Esophagus (tissue), 2 donors: ENCODE results near the gene UGCG. TPM values are rescaled to one million over a fixed set of nuclear protein-coding genes. Genes with fewer than 3 reads are reported as not detected.
"Not testable (repeated sequence)": the region's sequence is repeated elsewhere in the genome, so short reads cannot be mapped to it uniquely, and the experiment has no call there.

Experiments used
- H3K27ac ChIP-seq, 2 donors: one replicate each; pipeline ENCODE4 v1.5.1; 2013; ENCODE audit warnings: low read depth in 2 of 2, mild to moderate bottlenecking in 2 of 2, inconsistent platforms in 1 of 2, low read length in 1 of 2, moderate library complexity in 1 of 2
- H3K27me3 ChIP-seq, 2 donors: one replicate each; pipeline ENCODE4 v1.6.1; 2013; ENCODE audit warnings: low read length in 2 of 2, control low read depth in 1 of 2, mild to moderate bottlenecking in 1 of 2; ENCODE audit not compliant: insufficient read depth in 2 of 2, control insufficient read depth in 1 of 2
- H3K36me3 ChIP-seq, 2 donors: one replicate each; pipeline ENCODE4 v1.6.1; 2013; ENCODE audit warnings: low read length in 1 of 2; ENCODE audit not compliant: control insufficient read depth in 2 of 2, insufficient read depth in 2 of 2
- H3K4me1 ChIP-seq, 2 donors: one replicate each; pipeline ENCODE4 v1.6.1; 2013; ENCODE audit warnings: low read length in 1 of 2; ENCODE audit not compliant: control insufficient read depth in 2 of 2, insufficient read depth in 2 of 2
- H3K4me3 ChIP-seq, 2 donors: one replicate each; pipeline ENCODE4 v1.5.1; 2013; ENCODE audit warnings: low read length in 2 of 2, mild to moderate bottlenecking in 2 of 2, low read depth in 1 of 2, moderate library complexity in 1 of 2
- H3K9me3 ChIP-seq, 2 donors: one replicate each; pipeline ENCODE4 v1.6.1; 2013; ENCODE audit warnings: mild to moderate bottlenecking in 2 of 2, low read depth in 1 of 2, low read length in 1 of 2, moderate library complexity in 1 of 2; ENCODE audit not compliant: control insufficient read depth in 2 of 2, insufficient read depth in 1 of 2
- WGBS, 2 donors: extraction: QIAGEN DNeasy Blood & Tissue Kit; methylation state at CpG; one replicate each; pipeline ENCODE4 v1.1.7; 2013; 5-methylcytosine and 5-hydroxymethylcytosine counted together
- polyA plus RNA-seq, 2 donors: library from polyadenylated mRNA; stranded (reverse); fragments of 200-250 nt; gene quantifications; one replicate each; pipeline ENCODE4 v1.2.3, GENCODE V29; 2013
- donor health status: healthy with polysubstance abuse.
- donor health status: Bipolar disorder and iron deficiency.

The UGCG gene
- polyA plus RNA-seq, 2 donors: 26.7 to 37.7 TPM

DNA sequence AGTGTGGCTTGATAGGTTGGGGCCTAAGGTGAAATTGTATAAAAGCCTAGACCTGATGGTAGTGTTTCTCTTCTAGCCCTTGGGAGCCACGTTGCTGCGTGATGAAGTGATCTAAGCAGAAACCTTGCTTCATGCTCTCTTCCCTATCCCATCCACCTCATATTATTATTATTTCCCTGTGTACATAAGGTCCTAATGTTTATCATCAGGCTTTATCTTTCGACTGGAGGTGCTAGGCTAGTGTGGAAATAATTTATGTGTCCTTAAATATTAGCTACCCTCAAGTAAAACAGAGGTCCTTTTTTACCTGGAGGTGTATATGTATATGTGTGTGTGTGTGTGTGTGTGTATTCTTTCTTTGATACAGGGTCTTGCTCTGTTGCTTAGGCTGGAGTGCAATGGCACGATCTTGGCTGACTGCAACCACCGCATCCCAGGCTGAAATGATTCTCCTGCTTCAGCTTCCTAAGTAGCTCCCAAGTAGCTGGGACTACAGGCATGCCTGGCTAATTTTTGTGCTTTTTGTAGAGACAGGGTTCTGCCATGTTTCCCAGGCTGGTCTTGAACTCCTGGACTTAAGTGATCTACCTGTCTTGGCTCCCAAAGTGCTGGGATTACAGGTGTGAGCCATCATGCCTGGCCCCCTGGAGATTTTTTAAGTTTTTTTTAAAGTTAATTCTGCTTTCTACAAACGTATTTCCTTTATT lies 3.7 kb downstream of the UGCG start:
- 62 to 65% methylated on average over 6 of the region's 6 CpGs for WGBS, 2 donors
- Histone ChIP-seq H3K27ac (peak overlapping the region in 1 of 2 donors; percentile 34), H3K9me3 (no peaks in the 10 kb centered on the region), H3K4me3 (peak overlapping the region in 1 of 2 donors; percentile 25), H3K36me3 (no peaks in the 10 kb centered on the region), H3K27me3 (no peaks in the 10 kb centered on the region), H3K4me1 (peaks cover 4% of the 10 kb centered on the region in 2 donors)

DNA sequence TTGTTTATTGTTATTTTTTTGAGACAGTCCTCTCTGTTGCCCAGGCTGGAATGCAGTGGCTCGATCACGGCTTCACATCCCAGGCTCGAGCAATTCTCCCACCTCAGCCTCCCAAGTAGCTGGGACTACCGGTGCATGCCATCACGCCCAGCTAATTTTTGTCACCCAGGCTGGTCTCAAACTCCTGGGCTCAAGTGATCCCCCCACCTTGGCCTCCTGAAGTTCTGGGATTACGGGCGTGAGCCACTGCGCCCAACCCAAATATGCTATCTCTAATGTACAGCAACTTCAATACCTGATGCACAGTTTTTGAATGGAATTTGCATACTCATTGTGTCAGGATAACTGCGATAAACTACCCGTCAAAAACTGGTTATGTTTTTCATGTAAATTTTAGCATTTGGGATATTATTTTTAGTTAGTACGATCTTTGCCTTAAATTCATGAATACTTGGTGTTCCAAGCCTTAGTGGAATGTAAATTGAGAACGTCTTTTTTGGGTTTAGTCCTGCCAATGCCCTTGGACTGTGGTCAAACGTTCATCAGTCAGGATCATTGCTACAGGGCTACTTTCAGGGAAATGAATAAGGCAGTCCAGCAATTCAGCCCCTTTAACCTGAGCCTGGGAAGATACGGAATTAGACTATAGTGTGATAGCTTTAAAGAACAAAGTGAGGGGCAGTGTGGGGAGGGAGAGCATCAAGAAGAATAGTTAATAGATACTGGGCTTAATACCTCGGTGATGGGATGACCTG lies 4.4 kb downstream of the UGCG start:
- peak overlapping the region in 1 of 2 donors; percentile 25 for H3K4me3 ChIP-seq
- H3K9me3 ChIP-seq: no peaks in the 10 kb centered on the region
- peaks cover 4% of the 10 kb centered on the region in 2 donors for H3K4me1 ChIP-seq
- H3K36me3 ChIP-seq: no peaks in the 10 kb centered on the region
- WGBS, 2 donors: 71 to 74% methylated on average over 15 of the region's 15 CpGs
- no peak overlapping the region for H3K27ac ChIP-seq
- no peaks in the 10 kb centered on the region for H3K27me3 ChIP-seq

DNA sequence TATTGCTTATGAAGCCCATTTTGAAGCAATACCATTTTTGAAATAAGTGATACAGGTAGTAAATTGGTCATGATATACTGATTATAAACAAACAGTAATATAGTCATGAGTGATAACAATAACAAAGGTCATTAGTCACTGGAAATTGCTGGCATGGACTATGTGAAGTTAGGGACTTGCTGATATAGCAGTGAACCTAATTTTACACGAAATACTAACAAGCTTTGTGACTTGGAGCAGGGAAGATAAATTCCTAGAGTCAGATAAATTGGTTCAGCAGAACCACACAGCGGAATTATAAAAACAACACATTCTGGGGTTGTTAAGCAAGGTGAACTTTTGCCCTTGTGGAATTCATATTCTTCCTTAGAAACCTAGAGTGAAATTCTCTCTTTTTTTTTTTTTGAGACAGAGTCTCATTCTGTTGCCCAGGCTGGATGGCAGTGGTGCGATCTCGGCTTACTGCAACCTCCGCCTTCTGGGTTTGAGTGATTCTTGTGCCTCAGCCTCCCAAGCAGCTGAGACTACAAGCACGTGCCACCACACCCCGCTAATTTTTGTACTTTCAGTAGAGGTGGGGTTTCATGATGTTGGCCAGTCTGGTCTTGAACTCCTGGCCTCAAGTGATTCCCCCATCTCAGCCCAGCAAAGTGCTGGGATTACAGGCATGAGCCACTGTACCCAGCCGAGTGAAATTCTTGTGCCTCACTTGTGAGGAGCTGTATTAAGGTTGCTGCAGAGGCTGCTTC lies 6.0 kb downstream of the UGCG start:
- Histone ChIP-seq H3K36me3 (no peaks in the 10 kb centered on the region), H3K4me3 (peak overlapping the region in 1 of 2 donors; percentile 25), H3K27me3 (no peaks in the 10 kb centered on the region), H3K27ac (no peak overlapping the region), H3K4me1 (peaks cover 4% of the 10 kb centered on the region in 2 donors), H3K9me3 (no peaks in the 10 kb centered on the region)
- whole genome bisulfite sequencing, 2 donors: 72 to 84% methylated on average over 8 of the region's 8 CpGs

DNA sequence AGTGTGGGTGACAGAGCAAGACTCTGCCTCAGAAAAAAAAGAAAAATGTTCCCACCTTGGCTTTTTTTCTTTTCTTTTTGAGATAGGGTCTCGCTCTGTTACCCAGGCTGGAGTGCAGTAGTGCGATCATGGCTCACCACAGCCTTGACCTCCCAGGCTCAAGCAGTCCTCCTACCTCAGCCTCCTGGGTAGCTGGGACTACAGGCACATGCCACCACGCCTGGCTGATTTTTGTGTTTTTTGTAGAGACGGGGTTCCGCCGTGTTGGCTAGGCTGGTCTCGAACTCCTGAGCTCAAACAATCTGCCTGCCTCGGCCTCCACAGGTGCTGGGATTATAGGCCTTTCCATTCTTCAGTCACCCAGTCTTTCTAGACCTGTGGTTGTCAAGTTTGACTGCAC lies 6.9 kb downstream of the UGCG start:
- H3K27me3 ChIP-seq, H3K36me3 ChIP-seq, H3K27ac ChIP-seq, H3K4me1 ChIP-seq, H3K9me3 ChIP-seq, H3K4me3 ChIP-seq: not testable (repeated sequence)
- 95 to 97% methylated on average over 8 of the region's 8 CpGs for WGBS, 2 donors

DNA sequence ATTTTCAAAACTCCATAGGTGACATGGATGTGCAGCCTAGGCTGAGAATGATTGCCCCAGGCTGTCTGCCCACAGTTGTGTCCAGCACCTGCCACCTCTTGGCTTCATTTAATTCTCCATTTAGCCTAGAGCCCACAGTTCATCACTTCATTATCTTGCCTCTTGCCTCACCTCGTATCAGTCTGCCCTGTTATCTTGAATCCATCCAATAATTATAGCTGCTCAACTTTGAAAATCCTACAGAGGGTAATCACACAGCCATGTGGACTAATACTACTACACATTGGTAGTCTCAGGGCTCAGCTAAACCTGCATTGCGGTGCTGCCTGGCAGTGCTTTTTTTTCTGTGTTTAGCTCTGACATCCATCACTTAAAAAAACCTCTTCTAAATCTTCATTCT lies 7.4 kb downstream of the UGCG start:
- H3K27ac ChIP-seq: no peak overlapping the region
- H3K27me3 ChIP-seq: no peaks in the 10 kb centered on the region
- H3K4me1 ChIP-seq: peaks cover 4 to 8% of the 10 kb centered on the region in 2 donors
- 61 to 77% methylated on average over 2 of the region's 2 CpGs for WGBS, 2 donors
- H3K36me3 ChIP-seq: no peaks in the 10 kb centered on the region
- no peaks in the 10 kb centered on the region for H3K9me3 ChIP-seq
- no peak overlapping the region for H3K4me3 ChIP-seq

DNA sequence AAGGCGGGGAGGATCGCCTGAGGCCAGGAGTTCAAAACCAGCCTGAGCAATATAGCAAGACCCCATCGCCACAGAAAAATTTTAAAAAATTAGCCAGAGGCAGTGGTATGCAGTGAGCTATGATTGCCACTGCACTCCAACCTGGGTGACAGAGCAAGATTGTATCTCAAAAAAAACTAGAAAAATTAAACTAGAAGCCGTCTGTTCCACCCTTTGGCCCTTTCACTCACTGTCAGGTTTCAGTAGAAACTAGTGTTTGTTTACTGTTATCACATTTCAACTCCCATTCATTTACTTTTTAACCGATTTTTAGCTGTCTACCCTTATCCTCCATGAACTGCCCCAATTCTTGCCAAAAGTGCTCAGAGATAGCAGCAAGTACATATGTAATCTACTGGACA lies 8.3 kb downstream of the UGCG start:
- H3K9me3 ChIP-seq: no peaks in the 10 kb centered on the region
- WGBS, 2 donors: 77 to 84% methylated on average over 5 of the region's 5 CpGs
- H3K36me3 ChIP-seq: no peaks in the 10 kb centered on the region
- no peaks in the 10 kb centered on the region for H3K27me3 ChIP-seq
- no peak overlapping the region for H3K4me3 ChIP-seq
- H3K4me1 ChIP-seq: peaks cover 4 to 8% of the 10 kb centered on the region in 2 donors
- H3K27ac ChIP-seq: no peak overlapping the region

DNA sequence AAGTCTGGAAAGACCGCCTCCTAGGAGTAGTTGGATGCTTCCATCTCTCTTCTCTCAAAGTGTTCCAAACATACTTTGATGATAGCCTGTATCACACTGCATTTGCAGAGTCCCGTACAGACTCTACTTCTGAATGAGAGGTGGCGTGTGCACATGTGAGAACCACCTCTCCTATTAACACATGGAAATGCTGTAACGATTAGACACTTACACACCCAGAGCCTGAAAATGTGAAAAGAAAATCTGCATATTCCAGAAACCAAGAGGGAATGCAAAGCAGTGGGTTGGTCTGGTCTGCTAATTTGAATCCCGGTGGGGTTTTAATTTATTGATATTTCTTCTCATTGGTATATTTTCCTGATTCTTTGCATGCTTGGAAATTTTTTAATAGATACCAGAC lies 10.5 kb downstream of the UGCG start:
- no peaks in the 10 kb centered on the region for H3K27me3 ChIP-seq
- WGBS, 2 donors: 89 to 92% methylated on average over 5 of the region's 5 CpGs
- H3K27ac ChIP-seq: no peak overlapping the region
- no peaks in the 10 kb centered on the region for H3K36me3 ChIP-seq
- no peaks in the 10 kb centered on the region for H3K9me3 ChIP-seq
- H3K4me1 ChIP-seq: peaks cover 4 to 8% of the 10 kb centered on the region in 2 donors
- no peak overlapping the region for H3K4me3 ChIP-seq

DNA sequence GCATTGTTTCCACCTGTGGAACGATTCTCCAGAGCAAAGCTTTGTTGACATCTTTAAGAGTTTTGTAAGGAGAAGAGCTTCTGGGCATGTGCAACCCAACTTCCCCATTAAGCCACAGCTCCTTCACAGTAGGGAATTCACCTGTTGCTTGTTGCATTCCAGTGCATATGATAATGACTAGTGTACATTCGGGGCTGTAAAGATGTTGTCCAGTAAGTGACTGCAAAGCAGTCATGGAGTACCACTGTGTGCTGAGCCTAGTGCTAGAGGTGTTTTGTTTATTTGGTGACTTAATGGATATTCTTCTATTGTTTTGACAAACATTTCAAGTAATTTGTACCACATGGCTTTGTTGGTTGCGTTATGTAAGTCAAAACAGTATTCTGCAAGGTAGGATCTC lies 12.8 kb downstream of the UGCG start:
- H3K4me3 ChIP-seq: no peak overlapping the region
- H3K9me3 ChIP-seq: no peaks in the 10 kb centered on the region
- H3K36me3 ChIP-seq: no peaks in the 10 kb centered on the region
- H3K27ac ChIP-seq: no peak overlapping the region
- H3K27me3 ChIP-seq: no peaks in the 10 kb centered on the region
- 67 to 70% methylated on average over 3 of the region's 3 CpGs for WGBS, 2 donors
- H3K4me1 ChIP-seq: peaks cover 0 to 4% of the 10 kb centered on the region in 2 donors

DNA sequence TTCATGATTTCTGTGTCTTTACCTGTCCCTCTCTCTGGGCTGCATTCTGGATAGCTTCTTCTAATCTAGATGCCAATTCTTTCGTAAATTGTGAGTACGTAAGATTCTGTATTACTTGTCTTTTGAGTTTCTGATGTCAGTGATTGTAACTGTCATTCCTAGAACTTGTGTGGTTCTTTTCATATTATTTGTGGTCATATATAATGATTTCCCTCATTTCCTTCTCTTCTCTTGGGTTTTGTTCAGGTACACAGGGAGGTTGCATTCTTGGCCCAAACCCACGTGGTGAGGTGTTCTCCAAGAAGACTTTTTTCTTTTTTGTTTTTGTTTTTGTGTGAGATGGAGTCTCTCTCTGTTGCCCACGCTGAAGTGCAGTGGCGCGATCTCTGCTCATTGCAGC lies 13.8 kb downstream of the UGCG start:
- H3K4me3 ChIP-seq: no peak overlapping the region
- no peaks in the 10 kb centered on the region for H3K9me3 ChIP-seq
- no peak overlapping the region for H3K27ac ChIP-seq
- H3K36me3 ChIP-seq: no peaks in the 10 kb centered on the region
- H3K27me3 ChIP-seq: no peaks in the 10 kb centered on the region
- WGBS, 2 donors: 81 to 83% methylated on average over 6 of the region's 6 CpGs
- H3K4me1 ChIP-seq: peaks cover 0 to 4% of the 10 kb centered on the region in 2 donors
